ENCODE measurements around the gene SMO. TPM values are rescaled to one million over a fixed set of nuclear protein-coding genes. Genes with fewer than 3 reads are reported as not detected.
"Not testable (repeated sequence)": the region's sequence is repeated elsewhere in the genome, so short reads cannot be mapped to it uniquely, and the experiment has no call there.

Gene SMO
- total and polyA plus RNA-seq, 2 donors (not counting 3 experiments of a cell fraction or from before 2014, with no cell fraction given): 13.2 to 16.5 TPM

DNA sequence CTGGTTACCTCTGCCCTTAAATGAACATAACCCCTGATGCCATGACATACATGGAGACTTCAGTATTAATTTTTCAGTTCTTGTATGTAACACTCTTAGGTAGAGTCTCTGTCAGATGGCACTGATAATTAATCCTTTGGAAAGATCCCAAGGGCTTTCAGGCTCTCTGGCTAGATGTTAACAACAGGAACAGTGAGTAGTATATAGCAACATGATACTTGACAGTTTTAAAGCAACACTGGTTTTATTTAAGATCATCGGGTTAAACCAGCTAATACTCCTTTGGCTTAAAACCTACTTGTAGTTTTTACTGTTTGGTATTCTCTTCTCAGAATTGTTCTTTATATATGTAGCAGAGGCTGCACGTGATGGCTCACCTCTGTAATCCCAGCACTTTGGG lies 63.7 kb downstream of the SMO start:
- Histone ChIP-seq H3K9me1 (replicated peaks; ENCODE audit: control insufficient read depth, extremely low read depth, insufficient read depth, low read length) (no peaks in the 10 kb centered on the region), H3K27me3 (ENCODE audit: control insufficient read depth in 2 of 2, insufficient read depth in 2 of 2, low read length in 2 of 2) (no peaks in the 10 kb centered on the region), H3K4me1 (ENCODE audit: control insufficient read depth, extremely low read depth, insufficient read depth, low read length) (no peaks in the 10 kb centered on the region), H3K4me2 (ENCODE audit: insufficient read depth, low read length) (no peak overlapping the region), H3K9me3 (replicated peaks; ENCODE audit: control insufficient read depth, insufficient read depth, low read length) (no peaks in the 10 kb centered on the region), H3K36me3 (ENCODE audit: control insufficient read depth in 2 of 2, extremely low read depth in 1 of 2, insufficient read depth in 2 of 2, low read length in 2 of 2) (no peaks in the 10 kb centered on the region), H3K9ac (replicated peaks; ENCODE audit: extremely low read depth, insufficient read depth, low read length) (no peak overlapping the region), H4K20me1 (replicated peaks; ENCODE audit: control insufficient read depth, extremely low read depth, insufficient read depth, low read length) (no peaks in the 10 kb centered on the region), H3K4me3 (replicated peaks in 1 of 3; ENCODE audit: insufficient read depth in 1 of 3, low read depth in 1 of 3, low read length in 3 of 3) (no peak overlapping the region), H2AFZ (ENCODE audit: low read depth, low read length) (no peak overlapping the region), H3K79me2 (ENCODE audit: control insufficient read depth, insufficient read depth, low read length) (no peaks in the 10 kb centered on the region), H3K27ac (ENCODE audit: insufficient read depth, low read depth, low read length) (no peak overlapping the region)
- DNase-seq (ENCODE audit: low read depth, low spot score) (no peak), FAIRE-seq (no peak)
- dilution Hi-C loops (cut with MboI; ENCODE audit: extremely low pct_ligation_motif_present, low sequenced_read_pairs): no loop called here
- BruUV-seq (replicated peaks): no TSS peak
- POLR2A ChIA-PET: no interaction called here
- intact Hi-C loops (cut with micrococcal nuclease): no loop called here
- TF ChIP-seq POLR2AphosphoS5 (IDR thresholded peaks at IDR 0.05; ENCODE audit: insufficient read depth, low read depth, low read length) (no peak), FOS (IDR thresholded peaks at IDR 0.05; ENCODE audit: borderline replicate concordance, insufficient read depth, low read length) (no peak), MYC (IDR thresholded peaks at IDR 0.05; ENCODE audit: low read depth, low read length) (no peak), JUN (IDR thresholded peaks at IDR 0.05; ENCODE audit: borderline replicate concordance, insufficient read depth, insufficient read length, low read depth) (no peak), CTCF (IDR thresholded peaks at IDR 0.05; ENCODE audit: extremely low read depth in 1 of 2, insufficient read depth in 1 of 2, low read depth in 1 of 2, low read length in 2 of 2) (no peak)
- TF ChIP-seq, protein P1, sequence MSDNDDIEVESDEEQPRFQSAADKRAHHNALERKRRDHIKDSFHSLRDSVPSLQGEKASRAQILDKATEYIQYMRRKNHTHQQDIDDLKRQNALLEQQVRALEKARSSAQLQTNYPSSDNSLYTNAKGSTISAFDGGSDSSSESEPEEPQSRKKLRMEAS (IDR thresholded peaks at IDR 0.05; ENCODE audit: insufficient read depth, insufficient read length): no peak
- CTCF ChIA-PET: interaction anchor here (1.1 kb wide), 1 partner anchor 46 kb away, joined by 3 read pairs; no protein-coding TSS in a partner anchor

DNA sequence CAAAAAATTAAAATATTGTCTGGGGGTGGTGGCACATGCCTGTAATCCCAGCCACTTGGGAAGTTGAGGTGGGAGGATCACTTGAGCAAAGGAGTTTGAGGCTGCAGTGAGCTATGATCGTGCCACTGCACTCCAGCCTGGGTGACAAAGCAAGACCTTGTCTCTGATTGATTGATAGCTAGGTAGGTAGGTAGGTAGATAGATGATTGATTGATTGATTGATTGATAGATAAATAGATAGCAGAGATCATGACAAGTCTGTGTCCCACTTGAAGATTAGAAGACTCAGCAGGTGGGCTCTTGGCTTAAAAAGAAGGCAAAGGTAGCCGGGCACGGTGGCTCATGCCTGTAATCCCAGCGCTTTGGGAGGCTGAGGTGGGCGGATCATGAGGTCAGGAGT lies 64.2 kb downstream of the SMO start:
- H3K36me3 ChIP-seq (ENCODE audit: control insufficient read depth in 2 of 2, extremely low read depth in 1 of 2, insufficient read depth in 2 of 2, low read length in 2 of 2); DNase-seq (ENCODE audit: low read depth, low spot score); H3K27me3 ChIP-seq (ENCODE audit: control insufficient read depth in 2 of 2, insufficient read depth in 2 of 2, low read length in 2 of 2); H3K9ac ChIP-seq (replicated peaks; ENCODE audit: extremely low read depth, insufficient read depth, low read length); H2AFZ ChIP-seq (ENCODE audit: low read depth, low read length); H4K20me1 ChIP-seq (replicated peaks; ENCODE audit: control insufficient read depth, extremely low read depth, insufficient read depth, low read length); intact Hi-C loops (cut with micrococcal nuclease); BruUV-seq (replicated peaks); H3K4me1 ChIP-seq (ENCODE audit: control insufficient read depth, extremely low read depth, insufficient read depth, low read length); FAIRE-seq; dilution Hi-C loops (cut with MboI; ENCODE audit: extremely low pct_ligation_motif_present, low sequenced_read_pairs); H3K9me1 ChIP-seq (replicated peaks; ENCODE audit: control insufficient read depth, extremely low read depth, insufficient read depth, low read length); H3K9me3 ChIP-seq (replicated peaks; ENCODE audit: control insufficient read depth, insufficient read depth, low read length); H3K4me2 ChIP-seq (ENCODE audit: insufficient read depth, low read length); H3K27ac ChIP-seq (ENCODE audit: insufficient read depth, low read depth, low read length); H3K79me2 ChIP-seq (ENCODE audit: control insufficient read depth, insufficient read depth, low read length); POLR2A ChIA-PET; H3K4me3 ChIP-seq (replicated peaks in 1 of 3; ENCODE audit: insufficient read depth in 1 of 3, low read depth in 1 of 3, low read length in 3 of 3): not testable (repeated sequence)
- CTCF ChIA-PET: interaction anchor here (1.1 to 1.5 kb wide), 2 partner anchors 46 to 115 kb away, joined by 3 to 4 read pairs; no protein-coding TSS in a partner anchor

All from endothelial cell of umbilical vein (primary cell).